ENCODE data around the gene NPFFR1. TPM values are rescaled to one million over a fixed set of nuclear protein-coding genes. Genes with fewer than 3 reads are reported as not detected.

Gene NPFFR1
- total and polyA plus RNA-seq, 4 donors, result under 0.01 TPM; not detected in 3

- peaks cover 0 to 5% (median 1%) of the 10 kb centered on the region in 4 donors for H3K36me3 ChIP-seq (ENCODE audit: control insufficient read depth in 4 of 4, insufficient read depth in 3 of 4, low read depth in 1 of 4, low read length in 3 of 4)
- no peaks in the 10 kb centered on the region for H3K4me1 ChIP-seq (ENCODE audit: control insufficient read depth in 4 of 4, insufficient read depth in 4 of 4, low read length in 3 of 4)
- H3K27me3 ChIP-seq (ENCODE audit: control insufficient read depth in 4 of 4, insufficient read depth in 4 of 4, low read length in 3 of 4), result no peaks in the 10 kb centered on the region
- no peak overlapping the region for H3K27ac ChIP-seq (ENCODE audit: low read depth in 1 of 2, low read length in 2 of 2)
- no peak overlapping the region for H3K4me3 ChIP-seq (ENCODE audit: low read depth in 1 of 3, low read length in 3 of 3)
- WGBS, result 95% methylated on average over 19 of the region's 19 CpGs
- no peak overlapping the region for H3K9ac ChIP-seq (ENCODE audit: low read depth in 1 of 2, low read length in 2 of 2)
- no peak for DNase-seq (ENCODE audit: low spot score)
- no peaks in the 10 kb centered on the region for H3K9me3 ChIP-seq (ENCODE audit: control insufficient read depth in 4 of 4, low read length in 3 of 4)
- TF ChIP-seq SP1 (IDR thresholded peaks at IDR 0.05) (no peak), FOXA1 (IDR thresholded peaks at IDR 0.05) (no peak), TAF1 (conservative IDR thresholded peaks at IDR 0.05) (no peak), ATF3 (IDR thresholded peaks at IDR 0.05) (no peak), ZBTB33 (IDR thresholded peaks at IDR 0.05) (no peak), NR2F2 (IDR thresholded peaks at IDR 0.05) (no peak), GABPA (IDR thresholded peaks at IDR 0.05 in 1 of 2, conservative IDR thresholded peaks at IDR 0.05 in 1 of 2) (no peak), CTCF (IDR thresholded peaks at IDR 0.05; ENCODE audit: low read depth, low read length, missing input control) (no peak), HNF4A (conservative IDR thresholded peaks at IDR 0.05) (no peak), RXRA (IDR thresholded peaks at IDR 0.05) (no peak), YY1 (IDR thresholded peaks at IDR 0.05) (no peak), REST (IDR thresholded peaks at IDR 0.05) (no peak), EGR1 (IDR thresholded peaks at IDR 0.05; ENCODE audit: low read depth in 2 of 2) (no peak)
These were observed 24.6 kb upstream of the NPFFR1 start for GRCh38 chr10:70308121-70309060.
